Fibroblast of pulmonary artery (primary cell): ENCODE results near the gene PIGL.

ENCODE experiments used
- DNase-seq: peaks from one replicate; pipeline ENCODE4 v3.0.0-alpha.2; 2010; ENCODE audit warnings: low read depth
- H3K4me3 ChIP-seq: replicated peaks from 2 replicates; pipeline ENCODE4 v1.5.1; 2011; ENCODE audit warnings: low read depth, mild to moderate bottlenecking, control low read depth, low read length, moderate library complexity
- CTCF ChIP-seq: IDR thresholded peaks from 2 replicates; pipeline ENCODE4 v1.5.1; 2011; ENCODE audit warnings: mild to moderate bottlenecking, control low read depth, low read length, inconsistent platforms; ENCODE audit errors: missing control alignments

Gene PIGL

DNA sequence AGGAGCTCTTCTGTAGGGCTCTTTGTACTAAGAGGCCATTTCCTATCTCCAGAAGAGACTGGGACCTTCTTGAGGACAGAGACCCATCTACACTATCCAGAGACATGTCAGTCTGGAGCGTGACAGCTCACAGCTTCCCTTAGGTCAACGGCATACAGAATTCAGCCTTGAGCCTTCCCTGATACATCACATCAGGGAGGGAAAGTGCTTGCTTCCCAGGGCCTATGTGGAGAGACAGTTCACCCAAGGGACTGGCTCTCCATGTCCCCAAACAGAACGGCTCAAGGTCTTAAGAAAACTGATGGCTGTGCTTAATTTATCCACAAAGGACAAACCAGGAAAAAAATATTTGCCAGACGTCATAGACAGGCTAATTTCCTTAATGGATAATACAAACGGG is 128.6 kb downstream of the PIGL start:
- no peak for DNase-seq
- H3K4me3 ChIP-seq: no peak overlapping the region
- no peak for TF ChIP-seq CTCF

DNA sequence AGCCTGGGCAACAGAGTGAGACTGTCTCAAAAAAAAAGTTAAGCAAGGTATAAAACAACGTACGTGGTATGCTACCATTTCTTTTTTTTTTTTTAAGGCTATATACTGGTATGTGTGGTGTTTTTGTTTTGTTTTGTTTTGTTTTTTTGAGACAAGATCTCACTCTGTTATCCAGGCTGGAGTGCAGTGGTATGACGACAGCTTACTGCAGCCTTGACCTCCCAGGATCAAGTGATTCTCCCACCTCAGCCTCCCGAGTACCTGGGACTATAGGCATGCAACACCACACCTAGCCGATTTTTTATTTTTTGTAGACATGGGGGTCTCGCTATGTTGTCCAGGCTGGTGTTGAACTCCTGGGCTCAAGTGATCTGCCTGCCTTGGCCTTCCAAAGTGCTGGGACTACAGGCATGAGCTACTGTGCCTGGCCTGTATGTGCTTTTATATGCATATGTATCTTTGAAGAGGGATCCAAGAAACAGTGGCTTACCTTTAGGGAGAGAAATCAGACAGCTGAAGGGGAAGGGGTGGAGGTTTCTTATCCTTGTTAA is 129.8 kb downstream of the PIGL start:
- no peak for TF ChIP-seq CTCF
- DNase-seq: no peak
- H3K4me3 ChIP-seq: no peak overlapping the region

- no peak overlapping the region for H3K4me3 ChIP-seq
- no peak for TF ChIP-seq CTCF
- DNase-seq: no peak
Observed at GRCh38 chr17:16348586-16348985, 131.6 kb downstream of the PIGL start.

- H3K4me3 ChIP-seq: no peak overlapping the region
- DNase-seq: no peak
- no peak for TF ChIP-seq CTCF
Observed at GRCh38 chr17:16349431-16349830, 132.4 kb downstream of the PIGL start.

- H3K4me3 ChIP-seq: peak overlapping the region; percentile 63
- peak; percentile 53 for DNase-seq
Observed at GRCh38 chr17:16351831-16352230, 134.8 kb downstream of the PIGL start.

DNA sequence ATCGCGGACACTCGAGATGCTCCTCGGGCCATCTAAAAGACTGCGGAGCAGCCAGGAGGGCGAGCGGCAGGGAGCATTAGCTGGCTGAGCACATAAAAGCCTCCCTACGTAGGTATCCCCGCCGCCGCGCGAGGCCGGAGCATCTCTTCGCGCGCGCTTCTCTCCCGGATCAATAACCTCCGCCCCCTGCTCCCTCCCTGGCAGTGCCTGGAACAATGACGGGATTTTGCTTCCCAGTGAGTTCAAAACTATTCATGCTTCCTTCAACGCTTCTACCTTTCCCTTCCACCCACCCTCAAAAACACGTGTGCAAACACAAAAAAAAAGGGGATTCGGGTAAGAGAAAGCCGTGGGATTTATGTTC is 135.3 kb downstream of the PIGL start:
- DNase-seq: peak; percentile 25

More at GRCh38 chr17:16351831-16352230, 134.8 kb downstream of the PIGL start:
- TF ChIP-seq CTCF: no peak

More for the DNA sequence above, 135.3 kb downstream of the PIGL start:
- peak overlapping the region; percentile 63 for H3K4me3 ChIP-seq
- TF ChIP-seq CTCF: no peak
